Activated CD4-positive, CD25-positive, alpha-beta regulatory T cell treated with anti-CD3 and anti-CD28 coated beads, Interleukin-2, amount 50 U/mL, for 72 hours (primary cell): ENCODE data around the gene SPHKAP.
"Not testable (repeated sequence)": the region's sequence is repeated elsewhere in the genome, so short reads cannot be mapped to it uniquely, and the experiment has no call there.

Experiments used
- DNase-seq: peaks from one replicate; pipeline ENCODE4 v3.0.0; 2021

The SPHKAP gene

DNA sequence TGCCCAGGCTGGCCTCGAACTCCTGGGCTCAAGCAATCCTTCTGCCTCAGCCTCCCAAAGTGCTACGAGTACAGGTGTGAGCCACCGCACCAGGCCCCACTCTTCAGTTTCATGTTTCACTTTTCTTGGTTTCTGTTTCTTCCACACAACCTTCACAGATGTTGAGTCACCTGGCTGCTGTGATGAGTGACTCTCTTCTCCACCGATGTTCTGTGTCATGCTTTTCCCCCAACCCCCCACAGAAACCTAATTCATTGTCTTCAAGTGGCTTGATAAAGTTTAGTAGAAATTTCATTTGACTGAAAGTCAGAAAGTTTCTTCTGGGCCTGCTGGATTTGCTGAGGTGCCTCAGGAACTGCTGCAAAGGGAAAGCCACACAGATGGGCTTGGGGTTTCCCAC is 78.5 kb downstream of the SPHKAP start:
- no peak for DNase-seq

DNA sequence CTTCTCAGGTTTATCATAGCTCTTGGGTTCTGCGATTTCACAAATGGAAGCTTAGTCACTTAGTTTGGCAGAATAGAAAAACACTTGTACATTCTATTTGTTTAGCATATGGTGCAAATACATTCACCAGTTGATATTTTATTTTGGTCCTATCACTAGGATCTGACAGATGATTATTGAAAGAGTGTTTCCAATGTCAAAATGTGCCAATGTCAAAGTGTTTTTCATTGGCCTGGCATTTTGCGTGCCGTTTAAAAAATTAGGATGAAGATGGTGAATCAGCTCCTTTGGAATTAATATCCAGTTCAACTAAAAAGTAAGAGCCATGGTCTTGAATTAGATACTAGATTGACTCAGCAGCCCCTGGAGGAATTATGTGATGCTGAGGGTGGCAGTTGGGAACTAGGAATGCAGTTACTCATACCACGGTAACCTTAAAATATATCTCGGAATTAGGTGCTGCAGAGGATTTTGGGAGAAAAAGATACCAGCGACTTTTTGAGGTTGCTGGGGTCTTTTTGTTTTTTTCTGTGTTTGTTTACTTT is 87.0 kb downstream of the SPHKAP start:
- no peak for DNase-seq

DNA sequence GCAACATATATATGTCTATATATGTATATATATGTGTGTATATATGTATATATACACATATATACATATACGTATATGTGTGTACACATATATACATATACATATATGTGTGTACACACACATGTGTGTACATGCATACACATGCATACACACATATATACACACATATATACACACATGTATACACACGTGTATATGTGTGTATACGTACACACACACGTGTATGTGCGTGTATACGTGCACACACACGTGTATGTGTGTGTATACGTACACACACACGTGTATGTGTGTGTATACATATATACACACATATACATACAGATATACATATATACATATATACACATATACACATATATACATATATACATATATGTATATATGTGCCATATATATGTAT is 89.4 kb downstream of the SPHKAP start:
- no peak for DNase-seq

DNA sequence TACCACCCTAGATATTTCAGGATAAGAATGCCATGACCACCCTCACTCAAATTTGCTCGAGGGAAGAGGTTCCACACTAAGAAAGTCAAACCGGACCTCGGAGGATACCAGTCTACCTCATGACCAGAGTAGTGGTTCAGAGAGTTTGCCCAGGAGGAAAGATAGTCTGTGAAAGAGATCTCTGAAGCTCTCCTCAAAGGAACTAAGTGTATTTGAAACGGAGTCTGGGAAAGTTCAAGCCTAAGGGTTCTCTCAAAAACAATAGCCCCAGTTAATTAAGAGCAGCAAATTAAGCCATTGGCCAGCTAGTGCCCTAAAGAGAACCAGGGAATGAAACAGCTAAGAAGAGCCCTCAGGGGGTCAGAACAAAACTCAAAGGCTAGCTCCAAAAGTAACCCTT is 94.9 kb downstream of the SPHKAP start:
- DNase-seq: no peak

DNA sequence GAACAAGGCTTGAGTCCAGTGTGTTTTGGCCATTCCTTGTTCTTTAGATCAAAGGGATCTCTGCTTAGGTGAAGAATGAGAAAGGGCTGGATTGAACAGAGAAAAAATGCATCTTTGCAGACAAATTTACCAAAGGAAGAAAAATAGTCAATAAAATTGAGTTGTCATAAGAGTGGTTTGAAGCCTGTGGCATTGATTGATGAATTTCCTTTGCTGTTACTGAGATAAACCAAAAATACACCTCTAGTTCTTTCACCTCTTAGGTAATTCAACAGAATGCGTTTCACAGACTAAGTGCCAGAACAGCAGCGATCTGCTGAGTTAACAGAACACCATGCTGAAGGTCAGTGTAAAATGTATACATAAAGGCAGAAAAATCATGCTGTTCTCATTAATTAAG is 96.8 kb downstream of the SPHKAP start:
- no peak for DNase-seq

DNA sequence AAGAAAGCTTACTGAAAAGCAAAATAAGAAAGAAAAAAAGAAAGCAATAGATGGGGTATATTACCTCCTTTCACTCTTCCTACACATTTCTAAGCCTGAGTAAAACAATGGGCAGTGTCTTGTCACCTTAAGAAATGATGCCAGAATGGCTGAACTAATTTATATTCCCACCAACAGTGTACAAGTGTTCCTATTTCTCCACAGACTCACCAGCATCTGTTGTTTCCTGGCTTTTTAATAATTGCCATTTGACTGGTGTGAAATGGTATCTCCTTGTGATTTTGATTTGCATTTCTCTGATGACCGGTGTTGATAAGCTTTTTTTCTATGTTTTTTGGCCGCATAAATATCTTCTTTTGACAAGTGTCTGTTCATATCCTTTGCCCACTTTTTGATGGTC is 98.4 kb downstream of the SPHKAP start:
- DNase-seq: no peak

DNA sequence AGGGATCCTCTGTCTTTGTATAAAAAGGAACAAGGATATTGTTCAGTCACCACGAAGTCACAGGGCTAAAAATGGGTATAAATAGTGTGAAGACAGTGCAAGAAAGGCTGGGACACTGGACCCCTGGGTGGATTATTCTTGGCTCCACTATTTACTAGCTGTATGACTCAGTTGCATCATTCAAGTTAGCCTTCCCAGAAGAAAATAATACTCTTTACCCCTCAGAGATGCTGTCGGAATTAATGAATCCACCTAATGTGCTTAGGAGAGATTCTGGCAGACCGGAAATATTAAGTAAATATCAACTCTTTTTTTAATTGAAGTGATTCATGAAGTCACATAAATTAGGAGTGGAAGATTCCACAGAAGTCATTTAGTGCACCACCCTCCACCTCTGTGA is 98.9 kb downstream of the SPHKAP start:
- no peak for DNase-seq

DNA sequence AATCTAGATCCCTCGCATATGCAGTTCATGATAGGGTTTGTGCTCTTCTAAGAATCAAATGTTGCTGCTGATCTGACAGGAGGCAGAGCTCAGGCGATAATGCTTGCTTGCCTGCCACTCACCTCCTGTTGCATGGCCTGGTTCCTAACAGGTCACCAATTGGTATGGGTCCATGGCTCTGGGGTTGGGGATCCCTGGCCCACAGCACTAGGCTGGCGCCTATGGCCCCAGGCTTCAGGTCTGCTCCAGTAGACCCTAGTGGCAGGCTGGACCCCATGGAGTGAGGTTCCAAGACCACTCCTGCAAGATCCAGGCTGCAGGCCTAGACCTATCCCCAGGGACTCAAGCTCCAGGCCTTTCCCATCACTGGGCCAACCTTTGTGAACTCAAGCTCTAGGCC is 102.3 kb downstream of the SPHKAP start:
- no peak for DNase-seq

DNA sequence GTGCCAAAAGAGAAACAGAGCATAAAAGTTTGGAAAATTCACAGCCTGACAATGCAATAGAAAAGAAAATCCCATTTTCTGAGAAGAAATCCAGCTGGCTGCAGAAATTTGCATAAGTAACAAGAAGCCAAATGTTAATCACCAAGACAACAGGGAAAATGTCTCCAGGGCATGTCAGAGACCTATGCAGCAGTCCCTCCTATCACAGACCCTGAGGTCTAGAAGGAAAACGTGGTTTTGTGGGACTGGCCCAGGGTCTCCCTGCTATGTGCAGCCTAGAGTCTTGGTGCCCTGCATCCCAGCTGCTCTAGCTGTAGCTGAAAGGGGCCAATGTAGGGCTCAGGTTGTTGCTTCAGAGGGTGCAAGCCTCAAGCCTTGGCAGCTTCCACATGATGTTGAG is 104.8 kb downstream of the SPHKAP start:
- not testable (repeated sequence) for DNase-seq

DNA sequence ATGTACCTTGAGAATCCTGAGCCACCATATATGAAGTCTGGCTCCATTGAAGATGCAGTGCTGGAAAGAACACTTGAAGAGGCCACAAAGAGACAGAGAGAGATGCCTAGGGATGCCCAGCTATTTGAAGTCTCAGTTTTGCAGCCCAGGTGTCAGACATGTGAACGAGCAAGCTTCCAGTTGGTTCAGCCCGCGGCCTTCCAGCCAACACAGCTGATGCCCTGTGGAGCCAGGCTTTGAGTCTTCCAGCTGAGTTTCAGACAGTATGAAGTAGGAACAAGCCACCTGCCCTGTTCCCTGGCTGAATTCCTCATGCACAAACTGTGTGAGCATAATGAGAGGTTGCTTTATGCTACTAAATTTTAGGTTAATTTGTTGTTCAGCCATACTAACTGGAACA is 108.8 kb downstream of the SPHKAP start:
- no peak for DNase-seq

DNA sequence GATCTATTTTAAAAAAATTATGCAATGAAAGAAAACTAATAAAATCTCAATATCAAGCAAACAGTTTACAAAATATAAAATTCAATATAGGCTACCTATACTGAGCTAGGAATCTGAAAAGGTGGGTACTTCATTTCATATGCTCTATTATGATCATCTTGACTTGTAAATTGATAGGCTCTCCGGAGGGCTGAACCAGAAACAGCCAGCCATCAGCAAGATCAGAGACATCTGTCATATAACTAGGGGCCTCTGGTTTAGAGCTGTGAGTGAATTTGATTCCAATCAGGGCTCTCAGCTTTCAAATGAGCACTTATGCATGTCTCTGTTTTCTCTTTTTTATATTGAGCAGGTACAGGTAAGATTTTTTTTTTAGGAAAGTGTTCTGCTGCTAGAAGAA is 114.2 kb downstream of the SPHKAP start:
- DNase-seq: no peak

DNA sequence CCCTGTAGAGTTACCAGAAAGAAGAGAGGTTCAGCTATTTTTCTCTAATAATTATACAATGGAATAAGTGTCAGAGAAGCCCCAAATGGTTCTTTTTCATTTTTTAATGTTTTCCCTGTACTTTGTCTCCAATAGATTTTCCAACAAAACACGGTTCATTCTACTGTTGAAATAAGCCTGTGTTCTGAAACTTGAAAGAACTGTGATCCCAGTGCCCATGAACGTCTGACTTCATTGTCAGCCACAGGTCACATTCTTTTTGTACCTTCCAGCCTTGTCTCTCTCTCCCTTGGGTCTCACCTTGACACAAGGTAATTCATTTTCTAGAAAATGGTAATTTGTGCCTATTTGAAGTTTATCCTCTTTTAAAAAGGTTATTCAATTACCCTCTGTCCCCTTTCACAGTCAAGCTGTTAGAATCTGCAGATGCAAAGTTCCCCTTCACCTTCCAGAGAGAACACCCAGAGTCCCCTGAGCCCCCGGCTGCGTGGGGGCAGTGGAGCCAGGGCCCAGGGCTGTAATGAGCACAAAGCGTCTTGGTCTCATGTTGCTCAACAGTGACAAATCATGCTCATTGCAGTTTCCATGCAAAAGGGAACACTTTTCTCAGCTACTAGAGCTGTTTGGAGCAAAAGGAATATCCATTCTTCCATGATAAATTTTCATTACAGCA is 115.2 kb downstream of the SPHKAP start:
- no peak for DNase-seq

DNA sequence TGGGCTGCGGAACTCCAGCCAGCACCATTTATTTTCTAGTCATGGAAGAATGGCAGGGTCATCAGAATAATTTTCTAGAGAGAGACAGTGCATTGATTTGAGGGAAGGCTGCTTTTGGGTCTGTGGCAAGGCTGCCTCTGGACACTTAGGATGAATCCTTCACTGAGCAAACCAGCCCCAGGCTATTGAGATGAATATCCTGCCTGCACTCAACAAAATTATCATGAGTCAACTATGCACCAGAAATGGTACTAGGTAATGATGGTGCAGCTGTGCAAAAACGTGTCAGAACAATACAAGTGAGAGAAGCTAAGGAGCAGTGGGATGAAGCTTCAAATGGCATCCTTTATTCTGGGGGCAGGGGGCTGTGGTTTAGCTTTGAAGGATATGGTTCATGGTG is 115.8 kb downstream of the SPHKAP start:
- DNase-seq: no peak

DNA sequence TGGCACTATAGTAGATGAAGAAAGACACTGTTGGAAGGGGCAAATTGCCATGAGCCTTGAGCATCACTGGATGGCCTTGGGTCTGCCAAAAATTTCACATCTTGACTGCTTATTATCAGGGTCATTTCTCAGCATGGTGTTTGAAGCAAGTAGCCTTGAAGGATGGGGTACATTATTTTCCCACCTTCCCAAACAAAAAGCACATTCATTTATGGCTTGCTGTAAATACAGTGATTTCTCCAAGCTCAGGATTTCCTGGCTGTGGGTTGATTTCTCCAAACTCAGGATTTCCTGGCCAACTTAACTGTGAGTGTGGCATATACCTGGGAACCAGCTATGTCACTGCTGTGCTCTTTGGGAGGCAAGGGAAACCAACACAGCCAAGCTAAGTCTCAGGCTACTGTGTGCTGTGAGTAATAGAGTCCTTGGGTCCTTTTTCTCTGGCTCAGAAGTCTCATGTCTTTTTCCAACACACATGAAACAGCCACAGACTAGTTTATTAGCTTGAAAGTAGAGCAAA is 116.6 kb downstream of the SPHKAP start:
- no peak for DNase-seq

DNA sequence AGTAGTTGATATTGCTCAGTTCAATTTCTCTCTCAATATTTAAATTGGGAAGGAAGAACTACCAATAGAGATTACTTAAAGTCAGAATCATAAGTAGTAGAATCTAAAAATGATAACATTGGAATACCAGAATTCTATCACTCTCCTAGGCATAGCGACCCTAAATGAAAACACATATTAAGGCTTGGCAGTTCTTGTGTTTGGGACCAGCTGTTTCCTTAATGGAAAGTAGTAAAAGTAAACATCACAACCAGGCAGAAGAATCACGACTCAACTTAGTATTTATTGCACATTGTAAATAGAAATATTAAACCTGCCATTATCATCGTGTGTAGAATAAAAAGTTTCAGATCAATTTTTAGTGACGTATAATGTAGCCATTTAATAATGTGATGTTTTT is 117.5 kb downstream of the SPHKAP start:
- DNase-seq: no peak

DNA sequence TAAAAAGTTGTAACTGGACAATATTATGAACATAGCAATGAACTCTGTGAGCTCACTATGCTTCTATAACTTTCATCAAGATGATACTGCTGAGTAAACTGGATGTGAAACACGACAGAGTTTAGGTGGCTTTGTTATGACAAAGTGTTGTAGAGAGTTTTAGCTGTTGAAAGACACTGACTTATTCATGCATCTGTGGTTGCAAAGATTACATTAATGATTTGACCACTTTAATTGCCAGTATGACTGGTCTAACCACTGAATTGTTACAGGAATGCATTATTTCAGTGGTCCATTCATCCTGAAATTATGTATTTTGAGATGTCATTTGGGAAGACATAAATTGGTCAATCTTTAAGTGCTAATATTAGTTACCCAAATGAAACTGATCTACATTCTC is 117.9 kb downstream of the SPHKAP start:
- DNase-seq: no peak

DNA sequence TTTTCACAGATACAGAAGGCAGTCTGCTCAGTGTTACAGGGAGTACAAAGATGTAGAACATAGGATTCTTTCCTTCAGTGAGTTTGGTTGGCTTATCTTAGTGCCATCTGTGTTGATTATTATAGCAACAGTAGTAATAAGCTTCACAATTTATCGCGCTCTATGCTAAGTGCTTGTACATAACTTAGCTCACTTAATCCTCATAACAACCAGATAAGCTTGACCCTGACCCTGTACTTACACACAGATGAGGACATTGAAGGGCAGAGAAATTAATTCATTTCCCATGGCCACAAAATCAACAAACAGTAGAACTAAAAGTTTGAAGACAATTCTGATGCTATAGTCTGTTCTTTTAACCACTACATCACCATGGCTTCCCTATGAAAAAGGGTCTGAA is 121.8 kb downstream of the SPHKAP start:
- no peak for DNase-seq

DNA sequence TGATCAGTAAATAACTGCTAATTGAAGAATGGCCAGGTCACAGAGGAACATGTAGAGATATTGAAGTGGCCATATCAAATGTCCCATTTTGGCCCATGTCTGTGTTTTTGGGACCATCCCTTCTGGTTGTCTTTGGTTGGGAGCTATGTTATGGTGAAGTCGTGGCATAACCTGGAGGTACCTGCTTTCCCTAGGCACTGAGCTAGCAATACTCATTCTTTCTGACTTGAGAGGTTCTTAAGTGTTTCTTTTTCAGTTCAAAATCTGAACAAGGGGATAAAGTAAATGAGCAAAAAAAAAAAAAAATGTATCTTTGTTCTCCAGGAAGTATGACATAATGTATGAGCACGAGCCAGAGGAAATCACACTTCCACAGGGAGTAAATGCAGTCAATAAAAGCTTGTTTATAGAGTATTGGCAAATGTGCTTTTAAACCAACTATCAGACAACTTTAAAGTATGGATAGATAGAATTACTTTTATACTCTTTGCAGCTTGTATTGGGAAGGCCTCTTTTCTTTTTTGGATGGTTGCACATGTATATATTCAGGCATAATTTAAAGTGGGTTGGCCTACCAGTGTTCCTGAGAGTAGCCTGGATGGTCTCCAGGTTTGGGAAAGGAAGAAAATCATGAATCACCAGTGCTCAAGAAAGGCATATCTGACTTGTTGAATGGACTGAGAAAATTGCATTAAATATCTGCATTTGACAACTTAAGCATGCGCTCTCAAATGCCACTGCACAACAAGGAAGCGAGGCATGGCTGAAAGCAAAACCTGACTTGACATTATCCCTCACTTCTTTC is 125.0 kb downstream of the SPHKAP start:
- DNase-seq: no peak

DNA sequence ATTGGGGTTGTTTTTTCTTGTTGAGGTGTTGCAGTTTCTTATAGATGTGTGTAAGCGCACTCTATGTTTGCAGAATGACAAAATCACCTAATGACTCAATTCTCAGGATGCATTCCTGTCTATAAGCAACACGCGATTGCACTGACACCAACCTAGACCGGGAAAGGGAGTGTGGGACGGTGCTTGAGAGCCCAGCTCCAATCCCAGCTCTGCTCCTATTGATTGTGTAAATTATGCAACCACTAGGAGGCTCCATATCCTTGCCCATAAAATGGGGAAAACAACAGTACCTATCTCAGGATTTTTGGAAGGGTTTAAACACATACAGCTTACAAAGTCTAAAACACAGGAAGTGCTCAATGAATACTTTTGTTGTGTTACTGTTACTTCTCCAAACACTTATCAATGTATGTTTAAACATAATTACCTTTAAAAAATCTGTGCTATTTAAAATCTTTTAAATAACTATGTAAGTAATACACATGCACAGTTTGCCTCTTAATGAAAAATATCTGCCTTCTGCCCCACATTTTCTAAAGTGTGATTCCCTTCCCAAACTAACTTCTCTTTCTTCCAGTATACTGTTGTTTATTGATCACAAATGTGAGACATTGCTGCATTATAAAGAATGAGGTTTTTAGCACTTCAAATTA is 132.5 kb downstream of the SPHKAP start:
- no peak for DNase-seq

DNA sequence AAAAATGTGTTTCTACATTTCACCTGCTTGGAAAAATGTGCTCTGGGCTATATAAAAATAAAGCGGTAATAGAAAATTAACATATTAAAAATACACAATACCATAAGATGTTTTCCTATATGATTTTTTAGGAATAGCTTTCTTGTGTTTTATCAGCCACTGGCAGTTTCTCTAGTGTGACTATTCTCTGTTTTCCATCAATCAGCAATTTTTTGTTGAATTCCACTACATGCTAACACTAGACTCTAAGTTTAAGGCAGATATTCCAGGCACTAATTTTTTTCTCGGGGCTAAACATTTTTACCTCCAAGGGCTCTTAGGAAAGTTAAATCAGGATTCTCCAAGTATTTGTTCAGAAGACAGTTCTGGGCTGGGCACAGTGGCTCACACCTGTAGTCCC is 140.5 kb downstream of the SPHKAP start:
- DNase-seq: no peak

DNA sequence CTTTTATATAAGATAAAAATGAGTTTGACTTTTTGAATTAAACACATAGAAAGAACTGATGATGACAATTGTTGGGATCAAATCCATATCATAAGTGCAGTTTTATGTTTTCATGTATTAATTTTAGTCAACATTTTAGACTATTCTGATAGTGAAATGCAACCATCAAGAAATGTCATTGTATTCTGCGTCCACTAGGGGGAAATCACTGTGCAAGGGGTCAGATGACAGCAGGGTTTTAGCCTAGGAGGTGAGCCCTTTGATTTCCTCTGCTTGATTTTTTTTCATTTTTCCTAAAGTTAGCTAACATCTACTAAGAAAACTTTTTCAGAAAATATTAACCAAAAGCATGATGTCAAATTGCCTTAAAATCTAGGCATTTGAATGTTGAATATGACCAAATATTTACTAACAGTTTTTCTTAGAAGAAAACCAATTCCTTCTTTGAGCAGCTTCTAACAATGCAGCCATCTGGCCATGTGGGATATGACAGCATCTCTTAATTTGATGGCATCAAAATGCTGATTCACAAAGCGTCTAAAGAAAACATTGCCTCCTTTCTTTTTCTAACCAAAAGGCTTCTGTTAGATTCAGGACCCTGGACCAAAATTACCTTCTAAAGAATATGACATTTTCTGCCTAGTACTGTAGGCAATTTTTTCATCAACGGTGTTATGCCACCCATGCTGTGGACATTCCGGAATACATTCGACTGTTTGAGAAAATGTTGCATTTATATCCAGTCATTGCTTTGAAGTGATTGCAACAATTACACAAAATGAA is 141.5 kb downstream of the SPHKAP start:
- DNase-seq: no peak

DNA sequence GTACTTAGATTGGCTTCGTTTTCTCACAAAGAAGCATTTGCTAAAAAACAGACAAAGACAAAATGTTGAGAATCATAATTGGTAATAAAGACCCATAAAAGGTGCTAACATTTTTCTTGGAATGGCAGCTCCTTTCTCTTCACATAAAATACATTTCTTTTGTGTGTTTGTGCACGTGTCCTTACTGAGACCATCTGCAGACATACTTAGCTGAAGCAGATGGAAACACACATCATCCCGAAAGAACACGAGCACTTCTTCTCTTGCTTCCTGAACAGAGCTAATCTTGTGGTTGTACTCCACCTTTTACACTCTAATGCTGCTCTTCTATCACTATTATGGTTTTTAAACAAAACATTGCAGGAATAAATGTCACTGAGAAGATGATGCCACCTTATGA is 142.5 kb downstream of the SPHKAP start:
- no peak for DNase-seq

DNA sequence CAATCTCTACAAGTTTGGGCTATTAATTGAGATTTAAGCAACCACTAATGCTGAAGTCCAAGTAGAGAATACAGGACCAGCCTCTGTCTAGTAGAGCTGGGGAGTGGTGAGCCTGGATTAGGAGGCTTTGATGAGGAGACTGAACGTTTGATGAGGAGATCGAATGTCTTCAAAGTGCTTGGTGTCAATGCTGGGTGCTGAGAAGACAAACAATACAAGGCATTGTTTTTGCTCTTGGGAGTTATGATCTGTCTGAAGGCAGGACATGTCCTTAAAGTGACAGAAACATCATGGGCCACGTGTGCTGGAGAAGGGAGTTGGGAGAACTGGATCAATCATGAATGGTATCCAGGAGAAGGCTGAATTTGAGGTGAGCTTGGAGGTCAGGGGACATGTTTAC is 143.6 kb downstream of the SPHKAP start:
- DNase-seq: no peak
